Measurements from ENCODE around the gene GNG12. TPM values are rescaled to one million over a fixed set of nuclear protein-coding genes. Genes with fewer than 3 reads are reported as not detected.

Gene GNG12
- total RNA-seq, 8 experiments from 2014 or later: 8.6 to 146 (median 51.7) TPM

GRCh38 chr1:67823615-67824014, 9.7 kb downstream of the GNG12 start:
- no peak overlapping the region for H3K4me3 ChIP-seq
- in situ Hi-C loops (cut with MboI; ENCODE audit: low pct_unique_long_range_greater_than_20kb in 2 of 9, low sequenced_read_pairs in 9 of 9, unreplicated experiment in 9 of 9): loop anchor here in 1 of 9 experiments (10.0 kb wide), 1 partner anchor 49 kb away; no protein-coding TSS in a partner anchor
- no peaks in the 10 kb centered on the region for H3K4me1 ChIP-seq (replicated peaks in 1 of 2)
- ATAC-seq (replicated peaks in 6 of 8): peak in 3 of 8 experiments; percentile 19 to 55 (median 39)
- no peak overlapping the region for H3K27ac ChIP-seq
- 0 to 96% (median 81%) methylated on average over 1 to 4 of the region's 4 CpGs; no CpG with 5 or more reads in 4 of the 10 experiments for WGBS, 10 experiments

- 66 to 100% (median 88%) methylated on average over 1 to 4 of the region's 4 CpGs; no CpG with 5 or more reads in 3 of the 10 experiments for WGBS, 10 experiments
Measured at GRCh38 chr1:67821263-67821662, 12.0 kb downstream of the GNG12 start.

GRCh38 chr1:67818725-67819301, 14.5 kb downstream of the GNG12 start:
- no peak overlapping the region for H3K4me3 ChIP-seq
- in situ Hi-C loops (cut with MboI; ENCODE audit: low pct_unique_long_range_greater_than_20kb in 2 of 9, low sequenced_read_pairs in 9 of 9, unreplicated experiment in 9 of 9): no loop called here
- 80 to 100% (median 90%) methylated on average over 1 to 8 of the region's 8 CpGs; no CpG with 5 or more reads in 1 of the 10 experiments for WGBS, 10 experiments
- no peak for ATAC-seq (replicated peaks in 6 of 8)
- no peaks in the 10 kb centered on the region for H3K4me1 ChIP-seq (replicated peaks in 1 of 2)
- no peak overlapping the region for H3K27ac ChIP-seq

More at GRCh38 chr1:67821263-67821662, 12.0 kb downstream of the GNG12 start:
- in situ Hi-C loops (cut with MboI; ENCODE audit: low pct_unique_long_range_greater_than_20kb in 2 of 9, low sequenced_read_pairs in 9 of 9, unreplicated experiment in 9 of 9): loop anchor here in 1 of 9 experiments (10.0 kb wide), 1 partner anchor 46 kb away; no protein-coding TSS in a partner anchor
- H3K4me1 ChIP-seq (replicated peaks in 1 of 2): no peaks in the 10 kb centered on the region
- no peak for ATAC-seq (replicated peaks in 6 of 8)
- no peak overlapping the region for H3K4me3 ChIP-seq
- no peak overlapping the region for H3K27ac ChIP-seq

- 60 to 100% (median 100%) methylated on average over 1 of the region's 1 CpG for WGBS, 10 experiments
- ATAC-seq (replicated peaks in 6 of 8): no peak
- in situ Hi-C loops (cut with MboI; ENCODE audit: low pct_unique_long_range_greater_than_20kb in 2 of 9, low sequenced_read_pairs in 9 of 9, unreplicated experiment in 9 of 9): no loop called here
- no peak overlapping the region for H3K4me3 ChIP-seq
- H3K4me1 ChIP-seq (replicated peaks in 1 of 2): no peaks in the 10 kb centered on the region
- H3K27ac ChIP-seq: no peak overlapping the region
Measured at GRCh38 chr1:67818162-67818561, 15.1 kb downstream of the GNG12 start.

GRCh38 chr1:67817319-67817718, 15.9 kb downstream of the GNG12 start:
- in situ Hi-C loops (cut with MboI; ENCODE audit: low pct_unique_long_range_greater_than_20kb in 2 of 9, low sequenced_read_pairs in 9 of 9, unreplicated experiment in 9 of 9): no loop called here
- H3K4me1 ChIP-seq (replicated peaks in 1 of 2): no peaks in the 10 kb centered on the region
- no peak overlapping the region for H3K27ac ChIP-seq
- H3K4me3 ChIP-seq: no peak overlapping the region
- peak in 2 of 8 experiments; percentile 11 to 71 for ATAC-seq (replicated peaks in 6 of 8)
- WGBS, 10 experiments: 20 to 100% (median 94%) methylated on average over 1 of the region's 1 CpG; no CpG with 5 or more reads in 2 of the 10 experiments

- in situ Hi-C loops (cut with MboI; ENCODE audit: low pct_unique_long_range_greater_than_20kb in 2 of 9, low sequenced_read_pairs in 9 of 9, unreplicated experiment in 9 of 9): no loop called here
- H3K4me1 ChIP-seq (replicated peaks in 1 of 2): no peaks in the 10 kb centered on the region
- ATAC-seq (replicated peaks in 6 of 8): no peak
- WGBS, 10 experiments: 92 to 100% (median 98%) methylated on average over 3 to 6 of the region's 6 CpGs; no CpG with 5 or more reads in 6 of the 10 experiments
- H3K27ac ChIP-seq: no peak overlapping the region
- H3K4me3 ChIP-seq: no peak overlapping the region
Measured at GRCh38 chr1:67816506-67816905, 16.8 kb downstream of the GNG12 start.

GRCh38 chr1:67816095-67816475, 17.2 kb downstream of the GNG12 start:
- Histone ChIP-seq H3K4me1 (replicated peaks in 1 of 2) (no peaks in the 10 kb centered on the region), H3K27ac (no peak overlapping the region), H3K4me3 (no peak overlapping the region)
- no peak for ATAC-seq (replicated peaks in 6 of 8)
- in situ Hi-C loops (cut with MboI; ENCODE audit: low pct_unique_long_range_greater_than_20kb in 2 of 9, low sequenced_read_pairs in 9 of 9, unreplicated experiment in 9 of 9): no loop called here
- 20 to 97% (median 88%) methylated on average over 1 to 7 of the region's 7 CpGs; no CpG with 5 or more reads in 1 of the 10 experiments for WGBS, 10 experiments

- in situ Hi-C loops (cut with MboI; ENCODE audit: low pct_unique_long_range_greater_than_20kb in 2 of 9, low sequenced_read_pairs in 9 of 9, unreplicated experiment in 9 of 9): no loop called here
- peak in 2 of 8 experiments; percentile 26 to 65 for ATAC-seq (replicated peaks in 6 of 8)
Measured at GRCh38 chr1:67815303-67816094, 17.8 kb downstream of the GNG12 start.

GRCh38 chr1:67814121-67814772, 19.0 kb downstream of the GNG12 start:
- Histone ChIP-seq H3K4me3 (no peak overlapping the region), H3K27ac (no peak overlapping the region), H3K4me1 (replicated peaks in 1 of 2) (no peaks in the 10 kb centered on the region)
- peak in 3 of 8 experiments; percentile 38 to 70 (median 50) for ATAC-seq (replicated peaks in 6 of 8)
- WGBS, 10 experiments: 6 to 100% (median 79%) methylated on average over 1 to 3 of the region's 3 CpGs
- in situ Hi-C loops (cut with MboI; ENCODE audit: low pct_unique_long_range_greater_than_20kb in 2 of 9, low sequenced_read_pairs in 9 of 9, unreplicated experiment in 9 of 9): no loop called here

More at GRCh38 chr1:67815303-67816094, 17.8 kb downstream of the GNG12 start:
- WGBS, 10 experiments: 75 to 100% (median 89%) methylated on average over 4 to 17 of the region's 17 CpGs; no CpG with 5 or more reads in 2 of the 10 experiments
- H3K4me1 ChIP-seq (replicated peaks in 1 of 2): no peaks in the 10 kb centered on the region
- H3K27ac ChIP-seq: no peak overlapping the region
- H3K4me3 ChIP-seq: no peak overlapping the region

- Histone ChIP-seq H3K4me3 (no peak overlapping the region), H3K27ac (no peak overlapping the region), H3K4me1 (replicated peaks in 1 of 2) (no peaks in the 10 kb centered on the region)
- 83 to 100% (median 100%) methylated on average over 1 to 2 of the region's 2 CpGs; no CpG with 5 or more reads in 2 of the 10 experiments for WGBS, 10 experiments
- in situ Hi-C loops (cut with MboI; ENCODE audit: low pct_unique_long_range_greater_than_20kb in 2 of 9, low sequenced_read_pairs in 9 of 9, unreplicated experiment in 9 of 9): no loop called here
- ATAC-seq (replicated peaks in 6 of 8): no peak
Measured at GRCh38 chr1:67812226-67812625, 21.0 kb downstream of the GNG12 start.

- peak in 2 of 8 experiments; percentile 48 to 57 for ATAC-seq (replicated peaks in 6 of 8)
- 60 to 100% (median 80%) methylated on average over 1 of the region's 1 CpG; no CpG with 5 or more reads in 1 of the 10 experiments for WGBS, 10 experiments
- Histone ChIP-seq H3K4me3 (no peak overlapping the region), H3K27ac (no peak overlapping the region), H3K4me1 (replicated peaks in 1 of 2) (no peaks in the 10 kb centered on the region)
- in situ Hi-C loops (cut with MboI; ENCODE audit: low pct_unique_long_range_greater_than_20kb in 2 of 9, low sequenced_read_pairs in 9 of 9, unreplicated experiment in 9 of 9): no loop called here
Measured at GRCh38 chr1:67811781-67812180, 21.5 kb downstream of the GNG12 start.

- no peak for ATAC-seq (replicated peaks in 6 of 8)
- in situ Hi-C loops (cut with MboI; ENCODE audit: low pct_unique_long_range_greater_than_20kb in 2 of 9, low sequenced_read_pairs in 9 of 9, unreplicated experiment in 9 of 9): no loop called here
- no peak overlapping the region for H3K4me3 ChIP-seq
- no peak overlapping the region for H3K27ac ChIP-seq
- H3K4me1 ChIP-seq (replicated peaks in 1 of 2): no peaks in the 10 kb centered on the region
- 80 to 100% (median 94%) methylated on average over 2 to 4 of the region's 4 CpGs for WGBS, 10 experiments
Measured at GRCh38 chr1:67809887-67810286, 23.4 kb downstream of the GNG12 start.

GRCh38 chr1:67807282-67807681, 26.0 kb downstream of the GNG12 start:
- in situ Hi-C loops (cut with MboI; ENCODE audit: low pct_unique_long_range_greater_than_20kb in 2 of 9, low sequenced_read_pairs in 9 of 9, unreplicated experiment in 9 of 9): no loop called here
- no peak overlapping the region for H3K27ac ChIP-seq
- H3K4me3 ChIP-seq: no peak overlapping the region
- peaks cover 0 to 5% of the 10 kb centered on the region in 2 donors for H3K4me1 ChIP-seq (replicated peaks in 1 of 2)
- ATAC-seq (replicated peaks in 6 of 8): no peak

Measured in motor neuron (in vitro differentiated cells).